Ovary (tissue), 9 donors: ENCODE measurements around the gene PRIMPOL. TPM values are rescaled to one million over a fixed set of nuclear protein-coding genes. Genes with fewer than 3 reads are reported as not detected.
A peak's percentile ranks its signal among the peaks of the same experiment; 100 is the strongest.
"Not testable (repeated sequence)": the region's sequence is repeated elsewhere in the genome, so short reads cannot be mapped to it uniquely, and the experiment has no call there.

ENCODE experiments used
- DNase-seq, 5 donors: peaks; one replicate each; pipeline ENCODE4 v3.0.0-alpha.2; 2019 to 2020
- H3K27ac ChIP-seq, 2 donors: fragments of 200-600 bp; one replicate each; pipeline versions ENCODE4 v1.5.1 to v1.8.0; 2019 to 2022
- H3K27me3 ChIP-seq: fragments of 200-600 bp; one replicate; pipeline ENCODE4 v1.8.0; 2022
- H3K36me3 ChIP-seq: fragments of 200-600 bp; sonication (generic); one replicate; pipeline ENCODE4 v1.5.1; 2019
- H3K4me1 ChIP-seq: one replicate; pipeline ENCODE4 v1.8.1; 2013; ENCODE audit warnings: mild to moderate bottlenecking, moderate library complexity; ENCODE audit not compliant: insufficient read depth
- H3K4me3 ChIP-seq: fragments of 200-600 bp; sonication (generic); one replicate; pipeline ENCODE4 v1.5.1; 2017
- H3K9me3 ChIP-seq, 2 donors: fragments of 200-600 bp in 1 of 2; sonication (generic) in 1 of 2; one replicate each; pipeline versions ENCODE4 v1.5.1 to v1.8.1; 2013 to 2019; ENCODE audit warnings: mild to moderate bottlenecking in 1 of 2, moderate library complexity in 1 of 2
- CTCF ChIP-seq, 3 donors: fragments of 450-650 bp in 2 of 3; fragments of 200-600 bp in 1 of 3; IDR thresholded peaks; one replicate each; pipeline versions ENCODE4 v1.5.1 to v1.8.0; 2016 to 2022; ENCODE audit warnings: antibody characterized with exemption in 3 of 3, mild to moderate bottlenecking in 1 of 3
- EP300 ChIP-seq: sonication (generic); formaldehyde crosslinking; IDR thresholded peaks from one replicate; pipeline ENCODE4 v1.6.1; 2017; ENCODE audit warnings: antibody characterized with exemption
- POLR2A ChIP-seq: fragments of 450-650 bp; IDR thresholded peaks from one replicate; pipeline ENCODE4 v1.6.1; 2017; ENCODE audit warnings: antibody characterized with exemption, mild to moderate bottlenecking, moderate library complexity
- WGBS, 3 donors: extraction: QIAGEN DNeasy Blood & Tissue Kit in 1 of 3; methylation state at CpG; one replicate each; pipeline versions ENCODE4 v1.1.5 to v1.1.7; 2013 to 2017; 5-methylcytosine and 5-hydroxymethylcytosine counted together
- intact Hi-C, 4 donors: fragments of 100-400 bp; cut with DNase I; formaldehyde crosslinking; loops; one replicate each; pipeline versions ENCODE4 v1.11.0 to v1.15.1; 2022 to 2023
- polyA plus RNA-seq, 2 donors: library from polyadenylated mRNA; stranded (reverse); fragments of 200-250 nt in 1 of 2; fragments of 350-450 nt in 1 of 2; fragmentation: Illumina TruSeq in 1 of 2; extraction: RNeasy Lipid Tissue Mini Kit (QIAGEN cat#74804) in 1 of 2; gene quantifications; one replicate each; pipeline ENCODE4 v1.2.3, GENCODE V29; 2013 to 2014
- total RNA-seq, 7 donors: library from RNA; depleted of rRNA in 2 of 7; stranded (reverse); fragments of >200 nt in 2 of 7; fragmentation: NEBNext Ultra II Directional in 3 of 7; extraction: Animal tissue kit (Norgen Biotek cat#: 25700) in 3 of 7; gene quantifications; one replicate each; pipeline versions ENCODE4 v1.1.0 to v1.2.4, GENCODE V29; 2016 to 2023
- donor health status: DM: no; HTN: no; CAD: no; lungs with moderate emphysema.
- donor health status: DM: no; HTN: no; CAD: no.
- donor health status: Bipolar disorder and iron deficiency.
- donor health status: DM: yes; HTN: yes; CAD: no.
- donor health status: DM: no; HTN: no; CAD: no.
- donor health status: DM: yes; HTN: yes; CAD: no.

PRIMPOL gene
- total and polyA plus RNA-seq, 9 donors, result 14.1 to 29.2 (median 17.6) TPM

- DNase-seq, result peak in 1 of 5 donors; percentile 41
- H3K4me1 ChIP-seq, result peaks cover 4% of the 10 kb centered on the region
- peak overlapping the region; percentile 58 to 89 for H3K27ac ChIP-seq
- intact Hi-C loops, result loop anchor here in 2 of 4 donors (5.0 to 10.0 kb wide), 2 partner anchors 363 to 385 kb away; no protein-coding TSS in a partner anchor
- H3K4me3 ChIP-seq, result peak overlapping the region; percentile 65
- 26 to 28% (median 27%) methylated on average over 21 of the region's 21 CpGs for WGBS, 3 donors
- no peaks in the 10 kb centered on the region for H3K27me3 ChIP-seq
- TF ChIP-seq POLR2A (no peak), EP300 (no peak), CTCF (IDR thresholded peaks at IDR 0.05) (no peak)
- no peaks in the 10 kb centered on the region for H3K36me3 ChIP-seq
- H3K9me3 ChIP-seq, result no peaks in the 10 kb centered on the region
These were observed 675 bp downstream of the PRIMPOL start for GRCh38 chr4:184649971-184650855.

GRCh38 chr4:184651899-184652298 lies 2.4 kb downstream of the PRIMPOL start:
- peaks cover 3% of the 10 kb centered on the region for H3K4me1 ChIP-seq
- TF ChIP-seq POLR2A (no peak), EP300 (no peak), CTCF (IDR thresholded peaks at IDR 0.05) (no peak)
- intact Hi-C loops, result no loop called here
- 91 to 94% (median 92%) methylated on average over 8 of the region's 8 CpGs for WGBS, 3 donors
- DNase-seq, result no peak
- H3K27me3 ChIP-seq, result no peaks in the 10 kb centered on the region
- H3K36me3 ChIP-seq, result no peaks in the 10 kb centered on the region
- H3K9me3 ChIP-seq, result no peaks in the 10 kb centered on the region
- no peak overlapping the region for H3K27ac ChIP-seq
- no peak overlapping the region for H3K4me3 ChIP-seq

GRCh38 chr4:184652681-184653080 lies 3.1 kb downstream of the PRIMPOL start:
- H3K4me3 ChIP-seq, H3K27ac ChIP-seq, intact Hi-C loops, H3K4me1 ChIP-seq, H3K9me3 ChIP-seq, H3K27me3 ChIP-seq, H3K36me3 ChIP-seq, DNase-seq: not testable (repeated sequence)

- H3K4me3 ChIP-seq, result no peak overlapping the region
- intact Hi-C loops, result no loop called here
- no peaks in the 10 kb centered on the region for H3K36me3 ChIP-seq
- no peaks in the 10 kb centered on the region for H3K9me3 ChIP-seq
- WGBS, 3 donors, result 43 to 52% (median 49%) methylated on average over 2 of the region's 2 CpGs
- peaks cover 2% of the 10 kb centered on the region for H3K4me1 ChIP-seq
- no peak overlapping the region for H3K27ac ChIP-seq
- TF ChIP-seq EP300, result no peak
- no peak for TF ChIP-seq POLR2A
- TF ChIP-seq CTCF (IDR thresholded peaks at IDR 0.05), result no peak
- DNase-seq, result no peak
- no peaks in the 10 kb centered on the region for H3K27me3 ChIP-seq
These were observed 4.1 kb downstream of the PRIMPOL start for GRCh38 chr4:184653650-184654049.
